ENCODE results near the gene RSBN1.

RSBN1 gene

GRCh38 chr1:113805639-113806038 is 6.6 kb downstream of the RSBN1 start:
- Histone ChIP-seq H3K36me3 (ENCODE audit: insufficient read depth, low read length) (peaks cover 6% of the 10 kb centered on the region), H3K4me3 (ENCODE audit: low read length) (no peak overlapping the region), H3K4me1 (ENCODE audit: insufficient read depth, low read length) (peaks cover 7% of the 10 kb centered on the region)

GRCh38 chr1:113805256-113805531 is 7.1 kb downstream of the RSBN1 start:
- H3K4me3 ChIP-seq (ENCODE audit: low read length) = no peak overlapping the region
- H3K4me1 ChIP-seq (ENCODE audit: insufficient read depth, low read length) = peaks cover 5% of the 10 kb centered on the region
- H2AFZ ChIP-seq (ENCODE audit: low read depth, low read length) = no peak overlapping the region

More at GRCh38 chr1:113805639-113806038, 6.6 kb downstream of the RSBN1 start:
- Histone ChIP-seq H2AFZ (ENCODE audit: low read depth, low read length) (no peak overlapping the region), H3K9me3 (ENCODE audit: low read length) (peaks cover 13% of the 10 kb centered on the region), H3K27me3 (ENCODE audit: insufficient read depth, low read length) (no peaks in the 10 kb centered on the region)

DNA sequence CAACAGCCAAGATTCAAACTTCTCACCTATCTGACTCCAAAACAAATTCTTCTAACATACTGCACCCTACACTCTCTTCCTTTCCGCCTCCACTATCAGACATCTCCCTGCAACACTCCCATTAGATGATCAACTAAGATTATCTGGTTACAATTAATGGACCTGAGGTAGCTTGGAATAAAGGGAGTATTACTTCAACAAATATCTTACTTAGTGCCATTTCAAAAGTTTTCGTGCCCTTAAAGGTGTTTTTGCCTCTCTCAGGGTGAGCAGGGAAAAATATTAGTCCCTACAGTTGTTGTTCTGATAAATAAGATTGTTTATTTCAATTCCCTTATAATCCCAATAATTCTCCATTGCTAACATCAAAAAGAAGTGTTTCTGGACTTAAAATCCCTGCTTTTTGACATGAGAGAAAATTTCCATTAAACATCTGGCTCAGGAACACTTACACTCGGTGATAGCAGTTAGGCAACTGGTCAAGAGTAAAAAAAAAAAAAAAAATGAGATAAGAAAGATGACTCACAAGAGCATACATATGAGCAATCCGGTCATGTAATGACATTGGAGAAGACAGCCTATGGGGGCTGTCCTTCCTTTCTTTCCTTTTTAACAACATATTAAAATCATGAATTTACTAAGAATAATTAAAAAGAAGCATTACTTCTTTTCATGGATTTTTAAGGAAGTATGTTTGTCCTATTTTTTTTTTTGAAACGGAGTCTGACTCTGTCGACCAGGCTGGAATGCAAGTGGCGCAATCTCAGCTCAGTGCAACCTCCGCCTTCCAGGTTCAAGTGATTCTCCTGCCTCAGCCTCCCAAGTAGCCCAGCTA is 7.6 kb downstream of the RSBN1 start:
- H3K9me3 ChIP-seq (ENCODE audit: low read length) = peaks cover 13% of the 10 kb centered on the region
- peaks cover 6% of the 10 kb centered on the region for H3K36me3 ChIP-seq (ENCODE audit: insufficient read depth, low read length)

More at GRCh38 chr1:113805256-113805531, 7.1 kb downstream of the RSBN1 start:
- peaks cover 6% of the 10 kb centered on the region for H3K36me3 ChIP-seq (ENCODE audit: insufficient read depth, low read length)
- no peaks in the 10 kb centered on the region for H3K27me3 ChIP-seq (ENCODE audit: insufficient read depth, low read length)
- H3K9me3 ChIP-seq (ENCODE audit: low read length) = peaks cover 13% of the 10 kb centered on the region

DNA sequence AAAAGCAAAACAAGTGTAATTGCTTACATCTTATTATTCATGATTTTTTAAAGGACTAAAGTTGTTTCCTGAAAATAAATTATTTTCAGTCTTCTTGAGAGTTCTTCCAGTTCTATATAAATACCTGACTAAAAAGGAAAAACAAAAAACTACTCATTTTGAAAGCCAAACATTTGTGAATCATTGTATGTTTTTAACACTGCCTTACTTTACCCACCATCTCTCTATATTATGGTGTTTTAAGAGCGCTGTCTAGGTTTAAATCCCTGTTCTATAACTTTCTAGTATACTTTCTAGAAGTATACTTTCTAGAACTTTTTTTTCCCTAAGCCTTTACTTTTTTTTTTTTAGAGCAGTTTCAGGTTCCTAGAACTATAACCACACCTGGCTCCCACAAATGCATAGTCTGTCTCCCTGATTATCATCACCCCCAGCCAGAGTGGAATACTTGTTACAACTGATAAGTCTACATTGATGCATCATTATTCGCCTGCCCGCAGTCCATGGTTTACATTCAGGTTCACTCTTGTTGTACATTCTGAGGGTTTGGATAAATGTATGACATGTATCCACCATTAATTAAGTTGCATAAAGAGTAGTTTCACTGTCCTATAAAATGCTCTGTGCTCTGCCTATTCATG is 9.8 kb downstream of the RSBN1 start:
- Histone ChIP-seq H3K27me3 (ENCODE audit: insufficient read depth, low read length) (no peaks in the 10 kb centered on the region), H3K4me1 (ENCODE audit: insufficient read depth, low read length) (no peaks in the 10 kb centered on the region), H3K4me3 (ENCODE audit: low read length) (no peak overlapping the region), H3K9me3 (ENCODE audit: low read length) (peaks cover 12% of the 10 kb centered on the region), H2AFZ (ENCODE audit: low read depth, low read length) (no peak overlapping the region), H3K36me3 (ENCODE audit: insufficient read depth, low read length) (peaks cover 8% of the 10 kb centered on the region)

More for the DNA sequence above, 7.6 kb downstream of the RSBN1 start:
- no peaks in the 10 kb centered on the region for H3K4me1 ChIP-seq (ENCODE audit: insufficient read depth, low read length)
- no peak overlapping the region for H2AFZ ChIP-seq (ENCODE audit: low read depth, low read length)
- no peak overlapping the region for H3K4me3 ChIP-seq (ENCODE audit: low read length)
- H3K27me3 ChIP-seq (ENCODE audit: insufficient read depth, low read length) = no peaks in the 10 kb centered on the region

GRCh38 chr1:113800487-113800886 is 11.8 kb downstream of the RSBN1 start:
- H3K4me1 ChIP-seq (ENCODE audit: insufficient read depth, low read length) = no peaks in the 10 kb centered on the region
- no peak overlapping the region for H2AFZ ChIP-seq (ENCODE audit: low read depth, low read length)

GRCh38 chr1:113797472-113797871 is 14.8 kb downstream of the RSBN1 start:
- no peaks in the 10 kb centered on the region for H3K4me1 ChIP-seq (ENCODE audit: insufficient read depth, low read length)
- H3K4me3 ChIP-seq (ENCODE audit: low read length) = no peak overlapping the region
- peaks cover 43% of the 10 kb centered on the region for H3K36me3 ChIP-seq (ENCODE audit: insufficient read depth, low read length)
- H3K9me3 ChIP-seq (ENCODE audit: low read length) = no peaks in the 10 kb centered on the region
- H2AFZ ChIP-seq (ENCODE audit: low read depth, low read length) = no peak overlapping the region
- H3K27me3 ChIP-seq (ENCODE audit: insufficient read depth, low read length) = no peaks in the 10 kb centered on the region

More at GRCh38 chr1:113800487-113800886, 11.8 kb downstream of the RSBN1 start:
- Histone ChIP-seq H3K9me3 (ENCODE audit: low read length) (peaks cover 4% of the 10 kb centered on the region), H3K4me3 (ENCODE audit: low read length) (no peak overlapping the region), H3K36me3 (ENCODE audit: insufficient read depth, low read length) (peaks cover 24% of the 10 kb centered on the region), H3K27me3 (ENCODE audit: insufficient read depth, low read length) (no peaks in the 10 kb centered on the region)

GRCh38 chr1:113793878-113794834 is 18.1 kb downstream of the RSBN1 start:
- Histone ChIP-seq H3K9me3 (ENCODE audit: low read length) (no peaks in the 10 kb centered on the region), H3K4me3 (ENCODE audit: low read length) (no peak overlapping the region), H2AFZ (ENCODE audit: low read depth, low read length) (no peak overlapping the region), H3K4me1 (ENCODE audit: insufficient read depth, low read length) (no peaks in the 10 kb centered on the region), H3K36me3 (ENCODE audit: insufficient read depth, low read length) (peaks cover 52% of the 10 kb centered on the region), H3K27me3 (ENCODE audit: insufficient read depth, low read length) (no peaks in the 10 kb centered on the region)

GRCh38 chr1:113792986-113793385 is 19.3 kb downstream of the RSBN1 start:
- no peaks in the 10 kb centered on the region for H3K27me3 ChIP-seq (ENCODE audit: insufficient read depth, low read length)
- no peak overlapping the region for H2AFZ ChIP-seq (ENCODE audit: low read depth, low read length)
- no peaks in the 10 kb centered on the region for H3K4me1 ChIP-seq (ENCODE audit: insufficient read depth, low read length)
- peaks cover 52% of the 10 kb centered on the region for H3K36me3 ChIP-seq (ENCODE audit: insufficient read depth, low read length)
- H3K4me3 ChIP-seq (ENCODE audit: low read length) = no peak overlapping the region
- H3K9me3 ChIP-seq (ENCODE audit: low read length) = no peaks in the 10 kb centered on the region

DNA sequence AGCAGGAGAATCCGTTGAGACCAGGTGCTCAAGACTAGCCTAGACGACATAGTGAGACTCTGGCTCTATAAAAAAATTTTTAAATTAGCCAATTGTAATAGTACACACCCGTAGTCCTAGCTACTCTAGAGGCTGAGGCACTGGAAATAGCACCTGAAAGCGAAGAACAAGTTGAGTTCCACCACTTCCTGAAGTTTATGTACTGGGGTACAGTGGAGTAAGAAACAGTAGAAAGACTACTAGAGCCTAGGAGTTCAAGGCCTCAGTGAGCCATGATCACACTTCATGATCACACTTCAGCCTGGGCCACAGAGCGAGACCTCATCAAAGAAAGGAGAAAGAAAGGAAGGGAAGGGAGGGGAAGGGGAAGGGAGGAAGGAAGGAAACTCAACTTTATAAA is 19.8 kb downstream of the RSBN1 start:
- Histone ChIP-seq H3K27me3 (ENCODE audit: insufficient read depth, low read length) (no peaks in the 10 kb centered on the region), H2AFZ (ENCODE audit: low read depth, low read length) (no peak overlapping the region), H3K9me3 (ENCODE audit: low read length) (no peaks in the 10 kb centered on the region), H3K4me1 (ENCODE audit: insufficient read depth, low read length) (no peaks in the 10 kb centered on the region), H3K36me3 (ENCODE audit: insufficient read depth, low read length) (peaks cover 48% of the 10 kb centered on the region), H3K4me3 (ENCODE audit: low read length) (no peak overlapping the region)

DNA sequence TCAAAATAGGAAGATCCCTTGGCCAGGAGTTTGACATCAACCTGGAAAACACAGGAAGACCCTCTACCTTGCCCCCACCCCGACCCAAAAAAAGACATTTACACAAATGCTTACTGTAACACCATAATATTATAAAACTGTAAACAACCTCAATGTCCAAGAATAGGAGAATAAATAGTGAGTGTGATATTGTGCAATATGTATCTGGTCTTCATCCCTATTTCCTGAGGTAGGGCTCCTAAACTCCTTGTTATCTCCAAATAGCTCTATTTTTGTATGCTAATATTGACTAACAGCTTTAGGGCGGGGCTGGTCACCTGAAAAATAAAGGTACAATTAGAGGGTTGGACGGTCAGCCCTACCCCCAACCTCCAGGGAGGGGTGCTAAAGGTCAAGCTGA is 23.5 kb downstream of the RSBN1 start:
- Histone ChIP-seq H3K9me3 (ENCODE audit: low read length) (no peaks in the 10 kb centered on the region), H3K4me3 (ENCODE audit: low read length) (no peak overlapping the region), H3K27me3 (ENCODE audit: insufficient read depth, low read length) (no peaks in the 10 kb centered on the region), H3K4me1 (ENCODE audit: insufficient read depth, low read length) (no peaks in the 10 kb centered on the region), H3K36me3 (ENCODE audit: insufficient read depth, low read length) (peaks cover 22% of the 10 kb centered on the region), H2AFZ (ENCODE audit: low read depth, low read length) (no peak overlapping the region)

GRCh38 chr1:113787663-113788062 is 24.6 kb downstream of the RSBN1 start:
- Histone ChIP-seq H3K4me3 (ENCODE audit: low read length) (no peak overlapping the region), H2AFZ (ENCODE audit: low read depth, low read length) (no peak overlapping the region), H3K36me3 (ENCODE audit: insufficient read depth, low read length) (peaks cover 14% of the 10 kb centered on the region), H3K4me1 (ENCODE audit: insufficient read depth, low read length) (no peaks in the 10 kb centered on the region), H3K9me3 (ENCODE audit: low read length) (no peaks in the 10 kb centered on the region), H3K27me3 (ENCODE audit: insufficient read depth, low read length) (no peaks in the 10 kb centered on the region)

DNA sequence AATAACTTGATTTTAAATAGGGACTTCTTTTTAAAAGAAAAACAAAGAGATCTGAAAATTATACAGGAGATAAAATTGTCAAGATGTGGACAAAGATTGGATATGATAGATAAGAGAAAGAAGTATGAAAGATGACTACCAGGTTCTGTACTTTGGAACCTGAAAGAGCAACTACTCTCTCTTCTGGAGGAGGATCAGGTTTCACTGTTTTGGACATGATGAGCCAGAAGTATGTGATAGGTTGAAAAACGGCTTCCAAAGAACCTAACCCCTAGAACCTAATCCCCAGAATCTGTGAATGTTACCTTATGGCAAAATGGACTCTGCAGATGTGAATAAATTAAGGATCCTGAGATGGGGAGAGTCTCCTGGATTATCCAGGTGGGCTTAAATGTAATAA is 26.2 kb downstream of the RSBN1 start:
- no peaks in the 10 kb centered on the region for H3K27me3 ChIP-seq (ENCODE audit: insufficient read depth, low read length)
- no peak overlapping the region for H2AFZ ChIP-seq (ENCODE audit: low read depth, low read length)
- H3K9me3 ChIP-seq (ENCODE audit: low read length) = no peaks in the 10 kb centered on the region
- H3K36me3 ChIP-seq (ENCODE audit: insufficient read depth, low read length) = peaks cover 14% of the 10 kb centered on the region
- H3K4me1 ChIP-seq (ENCODE audit: insufficient read depth, low read length) = no peaks in the 10 kb centered on the region
- no peak overlapping the region for H3K4me3 ChIP-seq (ENCODE audit: low read length)
